T47D (cell line): Measurements from ENCODE around the gene CNMD.

Experiments used
- DNase-seq, 2 experiments: peaks; one replicate each; pipeline versions ENCODE4 v3.0.0 to v3.0.0-alpha.2; 2011 to 2012; ENCODE audit warnings: low read depth in 1 of 2, low spot score in 1 of 2
- JUND ChIP-seq: IDR thresholded peaks from 2 replicates; pipeline ENCODE4 v1.6.1; 2012; ENCODE audit warnings: low read depth
- in situ Hi-C: cut with HindIII; loops from 2 replicates; pipeline ENCODE4 v1.10.0; 2016; ENCODE audit warnings: low sequenced_read_pairs, low pct_unique_long_range_greater_than_20kb

Gene CNMD

GRCh38 chr13:52739468-52740071 is at the start of gene CNMD:
Gene CNMD, minus strand, starts transcription at chr13:52739820. Its CDS starts 119 bp downstream, at chr13:52739701.
- in situ Hi-C loops = no loop called here
- no peak for DNase-seq
- no peak for TF ChIP-seq JUND

DNA sequence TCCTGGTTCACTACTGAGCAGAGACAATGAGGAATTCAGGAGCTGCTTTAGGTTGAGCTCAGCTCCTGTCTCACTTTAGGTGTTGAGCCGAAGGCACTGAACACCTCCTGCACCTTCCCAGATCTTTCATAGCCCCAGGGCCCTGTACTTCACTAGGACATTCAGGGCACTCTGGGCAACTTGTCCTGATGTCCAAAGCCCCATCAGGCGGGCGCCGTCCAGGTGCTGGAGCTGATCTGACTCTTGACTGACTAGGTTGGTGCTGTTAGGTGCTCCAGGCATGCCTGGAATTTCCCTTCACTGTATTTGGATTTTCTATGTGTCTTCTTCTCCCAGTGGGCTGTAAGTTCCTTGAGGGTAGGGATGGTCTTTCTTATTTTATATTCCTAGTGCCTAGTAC is 48.4 kb upstream of the CNMD start:
- in situ Hi-C loops = no loop called here
- no peak for DNase-seq
- no peak for TF ChIP-seq JUND

DNA sequence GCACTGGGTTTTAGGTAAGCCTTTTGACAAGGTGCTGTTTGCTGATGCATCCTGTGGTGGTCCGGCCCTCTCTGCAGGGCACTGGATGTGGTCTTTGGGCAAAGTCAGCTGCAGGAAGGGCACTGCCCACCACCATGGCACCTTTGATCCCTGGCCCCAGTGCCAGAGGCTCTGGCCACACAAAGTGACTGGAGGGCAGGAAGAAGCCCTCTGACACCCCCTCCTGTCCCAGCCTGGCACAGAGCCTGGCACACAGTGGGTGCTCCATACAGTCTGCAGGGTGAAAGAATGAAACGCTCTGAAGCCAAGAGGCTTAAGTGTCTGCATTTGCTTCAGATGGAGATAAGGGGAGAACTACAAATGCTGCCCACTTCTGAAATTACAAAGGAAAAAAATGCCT is 47.6 kb upstream of the CNMD start:
- in situ Hi-C loops = no loop called here
- no peak for TF ChIP-seq JUND
- no peak for DNase-seq

GRCh38 chr13:52786766-52787165 is 47.1 kb upstream of the CNMD start:
- DNase-seq = no peak
- in situ Hi-C loops = no loop called here
- TF ChIP-seq JUND = no peak

GRCh38 chr13:52785739-52786138 is 46.1 kb upstream of the CNMD start:
- DNase-seq = no peak
- in situ Hi-C loops = no loop called here
- no peak for TF ChIP-seq JUND

DNA sequence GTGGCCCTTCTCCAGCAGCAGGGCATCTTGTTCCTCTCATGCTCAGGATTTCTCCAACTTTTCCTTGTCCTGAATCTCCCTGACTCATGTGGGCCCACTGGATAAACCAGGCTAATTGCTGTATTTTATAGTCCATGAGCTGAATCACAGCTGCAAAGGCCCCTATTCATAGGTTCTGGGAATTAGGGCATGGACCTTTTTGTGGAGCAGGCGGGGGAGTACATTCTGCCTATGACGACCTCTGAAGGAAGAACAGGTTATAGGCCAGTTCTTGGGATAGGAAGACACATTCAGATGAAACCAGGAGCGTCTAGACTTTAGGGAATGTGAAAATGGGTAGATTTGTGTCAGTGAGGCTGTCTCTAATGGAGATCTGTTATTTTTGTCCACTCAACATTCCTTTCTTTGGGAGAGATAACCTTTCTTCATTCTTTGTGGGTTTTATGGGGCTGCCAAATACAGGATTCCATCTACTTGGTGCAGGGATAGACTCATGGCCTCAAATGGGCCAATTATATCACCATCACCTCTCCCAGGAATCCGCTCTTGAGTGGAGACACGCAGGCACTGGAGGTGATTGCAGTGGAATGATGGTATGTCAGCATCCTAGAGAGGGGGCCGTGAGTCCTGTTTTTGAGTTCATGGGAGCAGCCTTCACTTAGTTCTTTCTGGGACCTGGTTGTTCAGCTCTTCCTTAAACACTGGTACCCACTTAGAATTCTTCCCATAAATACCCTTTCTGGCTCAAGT is 45.1 kb upstream of the CNMD start:
- no peak for TF ChIP-seq JUND
- in situ Hi-C loops = no loop called here
- DNase-seq = no peak

DNA sequence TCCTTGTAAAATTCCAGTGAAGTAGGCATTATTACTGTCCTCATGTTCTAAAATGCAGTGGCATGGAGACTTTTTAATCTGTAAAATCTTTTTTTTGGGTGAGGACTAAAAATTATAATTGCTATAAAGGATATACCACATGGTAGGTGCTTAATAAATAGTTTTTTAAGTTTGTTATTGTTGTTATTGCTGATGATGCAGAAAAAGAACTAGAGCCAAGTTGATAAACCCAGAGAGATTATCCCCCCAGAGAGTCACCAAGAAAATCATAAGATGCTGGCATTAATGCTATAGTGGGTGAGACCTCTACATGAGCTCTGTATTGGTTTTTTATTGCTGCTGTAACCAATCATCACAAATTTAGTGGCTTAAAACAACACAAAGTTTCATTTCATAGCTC is 44.3 kb upstream of the CNMD start:
- in situ Hi-C loops = no loop called here
- TF ChIP-seq JUND = no peak
- no peak for DNase-seq

DNA sequence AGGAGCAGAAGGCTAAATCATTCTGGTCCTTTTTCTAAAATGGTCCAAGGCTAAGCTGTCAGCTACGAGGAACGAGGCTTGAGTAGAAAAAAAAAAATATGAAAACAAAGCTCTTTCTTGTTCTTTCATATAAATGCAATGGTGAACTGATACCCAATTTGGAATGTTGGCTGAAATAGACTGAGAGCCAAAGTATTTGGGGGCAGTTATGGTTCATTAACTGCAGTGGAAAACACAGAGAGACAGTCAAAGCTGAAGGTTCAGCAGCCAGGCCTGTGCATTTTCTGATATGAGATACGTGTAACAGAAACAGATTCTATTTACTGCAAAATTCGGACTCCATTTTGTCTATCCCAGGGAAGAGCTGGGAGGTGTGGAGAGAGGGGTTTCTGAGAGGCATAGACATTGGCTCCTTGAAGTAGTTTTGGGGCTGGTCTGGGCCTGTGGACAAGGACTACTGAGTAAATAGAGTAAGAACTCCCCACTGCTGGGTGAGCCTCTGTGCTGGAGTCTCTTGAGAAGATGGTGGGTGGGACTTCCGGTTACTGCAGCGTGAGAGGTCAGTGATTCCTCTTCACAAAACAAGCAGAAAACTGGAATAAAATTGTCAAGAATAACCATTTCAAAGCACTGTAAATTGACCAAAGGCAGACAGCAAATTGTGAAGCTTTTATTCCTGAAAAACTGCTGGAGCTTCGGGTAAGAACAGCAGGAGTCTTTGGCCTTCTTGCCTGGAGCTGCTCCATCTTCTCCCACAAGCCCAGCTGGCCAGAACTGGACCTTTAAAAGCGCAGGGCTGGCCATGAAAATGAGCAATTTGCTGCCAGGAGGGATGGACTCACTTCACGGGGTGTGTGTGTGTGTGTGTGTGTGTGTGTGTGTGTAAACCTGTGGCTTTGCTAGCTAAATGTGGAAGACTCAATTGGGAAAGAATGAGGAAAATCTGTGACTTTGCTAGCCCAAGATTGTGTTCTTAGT is 43.1 kb upstream of the CNMD start:
- in situ Hi-C loops = no loop called here
- no peak for DNase-seq
- TF ChIP-seq JUND = no peak

DNA sequence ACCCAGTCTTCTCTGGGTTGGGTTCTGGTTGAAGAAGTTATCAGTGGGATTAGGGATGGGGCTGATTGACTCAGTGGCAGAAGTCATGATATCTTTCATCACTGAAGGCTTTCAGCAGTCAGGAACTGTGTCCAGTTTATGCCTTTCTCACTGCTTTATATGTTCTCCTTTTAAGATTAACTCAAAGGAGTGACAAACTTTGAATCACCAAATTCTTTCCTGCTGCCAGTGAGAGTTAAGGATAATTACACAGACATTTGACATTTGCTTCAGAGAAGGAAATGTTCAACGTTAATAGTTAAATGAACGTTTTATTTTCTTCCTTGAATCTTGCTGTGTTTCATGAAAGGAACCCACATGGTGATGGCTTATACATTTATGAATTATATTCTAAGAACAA is 41.0 kb upstream of the CNMD start:
- TF ChIP-seq JUND = no peak
- DNase-seq = no peak
- in situ Hi-C loops = no loop called here

GRCh38 chr13:52780092-52780491 is 40.5 kb upstream of the CNMD start:
- in situ Hi-C loops = no loop called here
- TF ChIP-seq JUND = no peak
- no peak for DNase-seq

GRCh38 chr13:52779103-52779502 is 39.5 kb upstream of the CNMD start:
- DNase-seq = no peak
- in situ Hi-C loops = no loop called here
- TF ChIP-seq JUND = no peak

GRCh38 chr13:52776726-52777125 is 37.1 kb upstream of the CNMD start:
- in situ Hi-C loops = no loop called here
- no peak for DNase-seq
- no peak for TF ChIP-seq JUND

DNA sequence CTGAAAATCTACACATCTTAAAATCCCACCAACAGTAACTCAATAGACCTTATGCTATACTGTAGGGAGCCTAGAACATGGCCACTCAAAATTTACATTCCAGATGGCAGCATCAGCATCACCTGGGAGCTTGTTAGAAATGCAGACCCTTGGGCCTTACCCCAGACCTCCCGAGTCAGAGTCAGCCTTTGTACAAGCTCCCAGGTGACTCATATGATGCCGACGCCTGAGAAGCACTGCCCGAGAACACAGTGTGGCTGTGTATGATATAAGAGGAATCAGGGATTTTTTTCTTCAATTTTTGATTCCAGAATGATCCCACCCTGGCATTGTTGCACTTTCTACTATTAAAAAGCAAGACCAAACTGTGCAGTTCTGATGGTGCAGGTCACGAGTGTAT is 35.9 kb upstream of the CNMD start:
- DNase-seq = no peak
- no peak for TF ChIP-seq JUND
- in situ Hi-C loops = no loop called here
